ENCODE measurements around the gene PRPH. TPM values are rescaled to one million over a fixed set of nuclear protein-coding genes. Genes with fewer than 3 reads are reported as not detected.

PRPH gene
- total and polyA plus RNA-seq, 9 of the 15 experiments (the other 6 are each of a cell fraction or from before 2014, with no cell fraction given), result 0.27 to 1.9 (median 1.3) TPM; not detected in 1

DNA sequence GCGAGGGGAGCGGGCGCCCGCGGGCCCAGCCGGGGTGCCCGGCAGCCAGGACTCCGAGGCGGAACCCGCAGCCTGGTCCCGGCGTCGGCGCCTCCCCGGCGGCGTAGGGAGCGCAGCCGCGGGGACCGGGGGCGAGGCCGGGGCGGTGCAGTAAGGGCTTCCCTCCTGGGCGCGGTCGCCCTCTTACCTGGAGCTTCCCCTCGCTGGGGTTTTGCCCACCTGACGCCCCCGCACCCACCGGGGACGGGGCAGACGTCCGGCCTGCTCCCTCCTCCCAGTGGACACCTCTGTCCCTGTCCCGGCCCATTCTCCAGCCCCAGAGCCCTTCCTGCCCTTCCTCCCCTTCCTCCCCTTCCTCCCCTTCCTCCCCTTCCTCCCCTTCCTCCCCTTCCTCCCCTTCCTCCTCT, 30.5 kb upstream of the PRPH start (continued):
- TF ChIP-seq CREB3L1 (IDR thresholded peaks at IDR 0.05; ENCODE audit: borderline replicate concordance, low read depth), result no peak
- TF ChIP-seq SRF (CRISPR knock-in tag; IDR thresholded peaks at IDR 0.05), result no peak
- no peak; the same call in 1 of the 2 replicates for TF ChIP-seq TOE1 (IDR thresholded peaks at IDR 0.05; ENCODE audit: borderline replicate concordance)
- TF ChIP-seq TOE1 (CRISPR knock-in tag; IDR thresholded peaks at IDR 0.05; ENCODE audit: borderline replicate concordance, low read depth), result 0 out of 2 replicates have a peak, but pooled peaks have one; percentile 1
- TF ChIP-seq, protein P1, sequence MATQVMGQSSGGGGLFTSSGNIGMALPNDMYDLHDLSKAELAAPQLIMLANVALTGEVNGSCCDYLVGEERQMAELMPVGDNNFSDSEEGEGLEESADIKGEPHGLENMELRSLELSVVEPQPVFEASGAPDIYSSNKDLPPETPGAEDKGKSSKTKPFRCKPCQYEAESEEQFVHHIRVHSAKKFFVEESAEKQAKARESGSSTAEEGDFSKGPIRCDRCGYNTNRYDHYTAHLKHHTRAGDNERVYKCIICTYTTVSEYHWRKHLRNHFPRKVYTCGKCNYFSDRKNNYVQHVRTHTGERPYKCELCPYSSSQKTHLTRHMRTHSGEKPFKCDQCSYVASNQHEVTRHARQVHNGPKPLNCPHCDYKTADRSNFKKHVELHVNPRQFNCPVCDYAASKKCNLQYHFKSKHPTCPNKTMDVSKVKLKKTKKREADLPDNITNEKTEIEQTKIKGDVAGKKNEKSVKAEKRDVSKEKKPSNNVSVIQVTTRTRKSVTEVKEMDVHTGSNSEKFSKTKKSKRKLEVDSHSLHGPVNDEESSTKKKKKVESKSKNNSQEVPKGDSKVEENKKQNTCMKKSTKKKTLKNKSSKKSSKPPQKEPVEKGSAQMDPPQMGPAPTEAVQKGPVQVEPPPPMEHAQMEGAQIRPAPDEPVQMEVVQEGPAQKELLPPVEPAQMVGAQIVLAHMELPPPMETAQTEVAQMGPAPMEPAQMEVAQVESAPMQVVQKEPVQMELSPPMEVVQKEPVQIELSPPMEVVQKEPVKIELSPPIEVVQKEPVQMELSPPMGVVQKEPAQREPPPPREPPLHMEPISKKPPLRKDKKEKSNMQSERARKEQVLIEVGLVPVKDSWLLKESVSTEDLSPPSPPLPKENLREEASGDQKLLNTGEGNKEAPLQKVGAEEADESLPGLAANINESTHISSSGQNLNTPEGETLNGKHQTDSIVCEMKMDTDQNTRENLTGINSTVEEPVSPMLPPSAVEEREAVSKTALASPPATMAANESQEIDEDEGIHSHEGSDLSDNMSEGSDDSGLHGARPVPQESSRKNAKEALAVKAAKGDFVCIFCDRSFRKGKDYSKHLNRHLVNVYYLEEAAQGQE (IDR thresholded peaks at IDR 0.05; ENCODE audit: borderline replicate concordance), result no peak
- TF ChIP-seq, protein P1 (CRISPR knock-in tag; IDR thresholded peaks at IDR 0.05; ENCODE audit: low read depth), result peak; percentile 84
- no peak for TF ChIP-seq ZNF324 (CRISPR knock-in tag; IDR thresholded peaks at IDR 0.05)
- TF ChIP-seq, protein P2, sequence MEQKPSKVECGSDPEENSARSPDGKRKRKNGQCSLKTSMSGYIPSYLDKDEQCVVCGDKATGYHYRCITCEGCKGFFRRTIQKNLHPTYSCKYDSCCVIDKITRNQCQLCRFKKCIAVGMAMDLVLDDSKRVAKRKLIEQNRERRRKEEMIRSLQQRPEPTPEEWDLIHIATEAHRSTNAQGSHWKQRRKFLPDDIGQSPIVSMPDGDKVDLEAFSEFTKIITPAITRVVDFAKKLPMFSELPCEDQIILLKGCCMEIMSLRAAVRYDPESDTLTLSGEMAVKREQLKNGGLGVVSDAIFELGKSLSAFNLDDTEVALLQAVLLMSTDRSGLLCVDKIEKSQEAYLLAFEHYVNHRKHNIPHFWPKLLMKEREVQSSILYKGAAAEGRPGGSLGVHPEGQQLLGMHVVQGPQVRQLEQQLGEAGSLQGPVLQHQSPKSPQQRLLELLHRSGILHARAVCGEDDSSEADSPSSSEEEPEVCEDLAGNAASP (IDR thresholded peaks at IDR 0.05), result no peak
- TF ChIP-seq ZNF584 (CRISPR knock-in tag; IDR thresholded peaks at IDR 0.05; ENCODE audit: low read depth), result peak; percentile 64; the same call in 1 of the 2 replicates
- no peak for TF ChIP-seq MCM7 (IDR thresholded peaks at IDR 0.05)
- TF ChIP-seq MEIS2 (IDR thresholded peaks at IDR 0.05; ENCODE audit: partially characterized antibody), result no peak
- TF ChIP-seq NCOA2 (IDR thresholded peaks at IDR 0.05; ENCODE audit: partially characterized antibody in 2 of 2), result no peak
- TF ChIP-seq BCLAF1 (IDR thresholded peaks at IDR 0.05; ENCODE audit: borderline replicate concordance in 1 of 2, control insufficient read depth in 1 of 2, low read depth in 2 of 2, low read length in 1 of 2), result no peak
- TF ChIP-seq NCOA6 (IDR thresholded peaks at IDR 0.05), result no peak

All from K562 (cell line).